HAP-1 (cell line): ENCODE results near the gene RB1.
"Not testable (repeated sequence)": the region's sequence is repeated elsewhere in the genome, so short reads cannot be mapped to it uniquely, and the experiment has no call there.

Experiments
- DNase-seq, 2 experiments: peaks; one replicate each; pipeline ENCODE4 v3.0.0-alpha.2; 2016 to 2020; ENCODE audit warnings: low spot score in 2 of 2
- H3K27me3 ChIP-seq: fragments of 250-450 bp; sonication (Bioruptor Pico); 2 replicates; pipeline ENCODE4 v1.5.1; 2020; ENCODE audit warnings: low read depth, mild to moderate bottlenecking, moderate library complexity
- H3K36me3 ChIP-seq: fragments of 250-450 bp; sonication (Bioruptor Pico); replicated peaks from 2 replicates; pipeline ENCODE4 v1.5.1; 2020; ENCODE audit warnings: mild to moderate bottlenecking
- H3K4me1 ChIP-seq: fragments of 250-450 bp; sonication (Bioruptor Pico); 2 replicates; pipeline ENCODE4 v1.5.1; 2020; ENCODE audit warnings: mild to moderate bottlenecking
- H3K4me3 ChIP-seq: fragments of 250-450 bp; sonication (Bioruptor Pico); 2 replicates; pipeline ENCODE4 v1.5.1; 2020; ENCODE audit warnings: mild to moderate bottlenecking, moderate library complexity
- H3K9me3 ChIP-seq: fragments of 250-450 bp; sonication (Bioruptor Pico); 2 replicates; pipeline ENCODE4 v1.5.1; 2020; ENCODE audit warnings: mild to moderate bottlenecking, moderate library complexity
- in situ Hi-C: fragments of 300-500 bp; cut with MboI; formaldehyde crosslinking; loops from 3 replicates; pipeline ENCODE4 v1.14.3; 2020; ENCODE audit warnings: low sequenced_read_pairs, inconsistent platforms, mixed read lengths

RB1 gene

GRCh38 chr13:48437371-48437770, 133.8 kb downstream of the RB1 start:
- no peak overlapping the region for H3K4me3 ChIP-seq
- DNase-seq = no peak
- H3K27me3 ChIP-seq = no peaks in the 10 kb centered on the region
- H3K36me3 ChIP-seq = no peaks in the 10 kb centered on the region
- no peaks in the 10 kb centered on the region for H3K4me1 ChIP-seq
- in situ Hi-C loops = no loop called here
- no peaks in the 10 kb centered on the region for H3K9me3 ChIP-seq

- no peak overlapping the region for H3K4me3 ChIP-seq
- no peaks in the 10 kb centered on the region for H3K36me3 ChIP-seq
- in situ Hi-C loops = no loop called here
- no peaks in the 10 kb centered on the region for H3K4me1 ChIP-seq
- DNase-seq = no peak
- H3K27me3 ChIP-seq = no peaks in the 10 kb centered on the region
- no peaks in the 10 kb centered on the region for H3K9me3 ChIP-seq
These were observed 140.1 kb downstream of the RB1 start for GRCh38 chr13:48443442-48444208.

GRCh38 chr13:48446464-48446863, 142.9 kb downstream of the RB1 start:
- no peaks in the 10 kb centered on the region for H3K9me3 ChIP-seq
- in situ Hi-C loops = no loop called here
- no peaks in the 10 kb centered on the region for H3K4me1 ChIP-seq
- H3K36me3 ChIP-seq = no peaks in the 10 kb centered on the region
- no peaks in the 10 kb centered on the region for H3K27me3 ChIP-seq
- no peak for DNase-seq
- H3K4me3 ChIP-seq = no peak overlapping the region

GRCh38 chr13:48448285-48448958, 144.9 kb downstream of the RB1 start:
- no peaks in the 10 kb centered on the region for H3K9me3 ChIP-seq
- DNase-seq = no peak

GRCh38 chr13:48448959-48449614, 145.5 kb downstream of the RB1 start:
- Histone ChIP-seq H3K27me3 (no peaks in the 10 kb centered on the region), H3K36me3 (no peaks in the 10 kb centered on the region), H3K4me1 (peaks cover 2% of the 10 kb centered on the region; the same call in 1 of the 2 replicates), H3K4me3 (no peak overlapping the region), H3K9me3 (no peaks in the 10 kb centered on the region)
- DNase-seq = no peak
- in situ Hi-C loops = no loop called here

More at GRCh38 chr13:48448285-48448958, 144.9 kb downstream of the RB1 start:
- H3K4me3 ChIP-seq = no peak overlapping the region
- no peaks in the 10 kb centered on the region for H3K36me3 ChIP-seq
- no peaks in the 10 kb centered on the region for H3K27me3 ChIP-seq
- H3K4me1 ChIP-seq = peaks cover 2% of the 10 kb centered on the region; the same call in 1 of the 2 replicates
- in situ Hi-C loops = no loop called here

GRCh38 chr13:48449656-48450055, 146.1 kb downstream of the RB1 start:
- Histone ChIP-seq H3K4me3 (no peak overlapping the region), H3K4me1 (peaks cover 2% of the 10 kb centered on the region; the same call in 1 of the 2 replicates), H3K36me3 (no peaks in the 10 kb centered on the region), H3K9me3 (no peaks in the 10 kb centered on the region), H3K27me3 (no peaks in the 10 kb centered on the region)
- in situ Hi-C loops = no loop called here
- DNase-seq = no peak

GRCh38 chr13:48451196-48451595, 147.6 kb downstream of the RB1 start:
- H3K36me3 ChIP-seq, H3K4me3 ChIP-seq, DNase-seq, H3K9me3 ChIP-seq, H3K27me3 ChIP-seq, in situ Hi-C loops, H3K4me1 ChIP-seq: not testable (repeated sequence)

- Histone ChIP-seq H3K27me3 (no peaks in the 10 kb centered on the region), H3K4me1 (peaks cover 2% of the 10 kb centered on the region; the same call in 1 of the 2 replicates), H3K4me3 (no peak overlapping the region), H3K9me3 (no peaks in the 10 kb centered on the region), H3K36me3 (peaks cover 10% of the 10 kb centered on the region)
- no peak for DNase-seq
- in situ Hi-C loops = no loop called here
These were observed 153.0 kb downstream of the RB1 start for GRCh38 chr13:48456546-48456945.

- Histone ChIP-seq H3K4me3 (no peak overlapping the region), H3K9me3 (no peaks in the 10 kb centered on the region), H3K36me3 (peaks cover 10% of the 10 kb centered on the region), H3K4me1 (peaks cover 2% of the 10 kb centered on the region; the same call in 1 of the 2 replicates), H3K27me3 (no peaks in the 10 kb centered on the region)
- in situ Hi-C loops = no loop called here
- DNase-seq = no peak
These were observed 154.2 kb downstream of the RB1 start for GRCh38 chr13:48457578-48458242.

GRCh38 chr13:48475230-48475629, 171.7 kb downstream of the RB1 start:
- H3K27me3 ChIP-seq = no peaks in the 10 kb centered on the region
- DNase-seq = no peak
- in situ Hi-C loops = no loop called here
- no peak overlapping the region for H3K4me3 ChIP-seq
- H3K36me3 ChIP-seq = no peaks in the 10 kb centered on the region; the same call in 1 of the 2 replicates
- no peaks in the 10 kb centered on the region for H3K4me1 ChIP-seq
- no peaks in the 10 kb centered on the region for H3K9me3 ChIP-seq

GRCh38 chr13:48476215-48476614, 172.7 kb downstream of the RB1 start:
- H3K27me3 ChIP-seq = no peaks in the 10 kb centered on the region
- no peaks in the 10 kb centered on the region for H3K9me3 ChIP-seq
- in situ Hi-C loops = no loop called here
- H3K4me1 ChIP-seq = no peaks in the 10 kb centered on the region
- H3K36me3 ChIP-seq = no peaks in the 10 kb centered on the region; the same call in 1 of the 2 replicates
- DNase-seq = no peak
- H3K4me3 ChIP-seq = no peak overlapping the region

GRCh38 chr13:48476686-48477085, 173.1 kb downstream of the RB1 start:
- Histone ChIP-seq H3K9me3 (no peaks in the 10 kb centered on the region), H3K4me1 (no peaks in the 10 kb centered on the region), H3K27me3 (no peaks in the 10 kb centered on the region), H3K36me3 (no peaks in the 10 kb centered on the region; the same call in 1 of the 2 replicates), H3K4me3 (no peak overlapping the region)
- in situ Hi-C loops = no loop called here
- DNase-seq = no peak

GRCh38 chr13:48477191-48477855, 173.8 kb downstream of the RB1 start:
- no peaks in the 10 kb centered on the region for H3K27me3 ChIP-seq
- no peaks in the 10 kb centered on the region; the same call in 1 of the 2 replicates for H3K36me3 ChIP-seq
- H3K4me3 ChIP-seq = no peak overlapping the region
- DNase-seq = no peak
- H3K9me3 ChIP-seq = no peaks in the 10 kb centered on the region
- in situ Hi-C loops = no loop called here
- H3K4me1 ChIP-seq = no peaks in the 10 kb centered on the region
